SH-SY5Y (cell line): ENCODE results near the gene GRIA1.

Experiments
- GATA2 ChIP-seq: IDR thresholded peaks from 2 replicates; pipeline ENCODE4 v1.6.1; 2011; ENCODE audit warnings: mild to moderate bottlenecking, low read depth, low read length
- GATA3 ChIP-seq: IDR thresholded peaks from 2 replicates; pipeline ENCODE4 v1.6.1; 2011; ENCODE audit warnings: low read depth, mild to moderate bottlenecking, low read length, moderate library complexity

- TF ChIP-seq GATA2, result no peak
- TF ChIP-seq GATA3, result no peak
Measured at GRCh38 chr5:153749960-153750359, 259.5 kb downstream of the GRIA1 start.
